Measurements from ENCODE around the gene ANGPTL8.

Gene ANGPTL8

DNA sequence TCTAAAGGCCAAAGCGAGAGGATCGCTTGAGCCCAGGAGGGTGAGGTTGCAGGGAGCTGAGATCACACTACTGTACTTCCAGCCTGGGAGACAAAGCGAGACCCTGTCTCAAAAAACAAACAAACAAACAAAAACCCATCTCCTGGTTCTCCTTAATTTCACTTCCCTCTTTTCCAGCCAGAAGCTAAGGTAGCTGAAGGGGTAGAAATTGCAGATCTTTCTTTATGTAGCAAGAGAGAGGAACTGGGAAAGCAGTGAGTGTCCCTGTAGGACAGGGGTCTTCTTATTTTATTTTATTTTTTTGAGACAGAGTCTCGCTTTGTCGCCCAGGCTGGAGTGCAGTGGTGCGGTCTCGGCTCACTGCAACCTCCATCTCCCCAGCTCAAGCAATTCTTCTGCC is 52.0 kb downstream of the ANGPTL8 start:
- no peak for DNase-seq (ENCODE audit: low read depth)
